Head of caudate nucleus (tissue), 42 donors: ENCODE measurements around the gene PDZD2.

Source experiments
- DNase-seq, 42 donors: peaks; one replicate each; pipeline versions ENCODE4 v3.0.0 to v3.0.0-alpha.2; 2020 to 2021; ENCODE audit warnings: mixed read lengths in 7 of 42
- intact Hi-C: fragments of 100-400 bp; cut with DNase I; formaldehyde crosslinking; loops from one replicate; pipeline ENCODE4 v1.15.0; 2022

The PDZD2 gene

DNA sequence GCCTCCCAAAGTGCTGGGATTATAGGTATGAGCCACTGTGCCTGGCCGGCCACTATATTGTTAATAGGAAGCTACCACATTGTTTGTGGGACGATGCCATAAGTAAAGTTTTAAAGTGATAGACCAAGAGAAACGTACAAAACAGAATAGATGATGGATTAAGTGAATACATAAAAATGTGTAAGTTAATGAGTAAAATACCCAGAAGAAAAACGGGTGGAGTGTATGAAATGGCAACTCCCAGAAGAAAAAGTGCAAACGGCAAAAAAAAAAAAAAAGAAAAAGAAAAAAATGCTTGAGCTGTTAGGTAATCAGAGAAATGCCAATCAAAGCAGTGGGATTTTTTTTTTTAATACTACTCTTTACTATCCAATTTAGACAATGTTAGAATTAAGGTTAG lies 246.0 kb downstream of the PDZD2 start:
- intact Hi-C loops: no loop called here
- DNase-seq: no peak

DNA sequence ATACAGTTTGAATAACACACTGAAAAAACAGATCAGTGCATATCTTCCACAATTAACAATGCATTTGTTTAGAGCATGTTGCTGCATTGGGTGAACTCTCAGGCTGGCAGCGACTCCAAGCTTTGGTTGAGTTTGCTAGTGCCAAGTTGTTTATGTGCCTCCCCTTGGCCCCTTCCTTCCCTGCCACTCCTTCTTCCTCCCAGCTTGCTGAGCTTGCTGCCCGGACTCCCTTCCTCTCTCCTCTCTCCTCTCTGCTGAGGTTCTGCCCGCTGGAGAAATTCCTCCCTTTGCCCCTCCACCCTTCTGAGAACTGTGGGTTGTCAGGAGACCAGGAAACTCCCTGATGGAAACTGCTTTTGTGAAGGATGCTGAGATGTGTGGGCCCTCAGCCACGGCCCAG lies 247.3 kb downstream of the PDZD2 start:
- intact Hi-C loops: no loop called here
- peak in 36 of 42 donors; percentile 12 to 83 (median 49) for DNase-seq

DNA sequence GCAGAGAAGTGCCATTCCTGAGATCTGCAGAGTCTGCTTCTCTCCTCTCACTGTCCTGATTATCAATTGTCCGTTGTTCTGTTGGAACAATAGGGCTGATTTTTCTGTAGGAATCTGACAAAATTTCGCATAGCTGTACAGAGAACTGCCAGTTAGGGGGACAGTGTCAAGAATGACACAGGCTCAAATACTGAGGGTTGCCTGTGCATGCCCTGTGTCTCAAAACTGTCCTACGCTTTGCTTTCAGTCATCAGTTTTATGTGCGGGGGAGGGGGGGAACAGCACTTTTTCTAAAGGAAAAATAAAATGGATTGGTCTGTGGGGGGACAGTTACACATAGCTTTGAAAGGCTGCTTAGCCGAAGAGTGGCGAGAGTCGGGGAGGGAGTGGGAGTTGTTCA lies 248.6 kb downstream of the PDZD2 start:
- intact Hi-C loops: no loop called here
- peak in 34 of 42 donors; percentile 27 to 86 (median 56) for DNase-seq

DNA sequence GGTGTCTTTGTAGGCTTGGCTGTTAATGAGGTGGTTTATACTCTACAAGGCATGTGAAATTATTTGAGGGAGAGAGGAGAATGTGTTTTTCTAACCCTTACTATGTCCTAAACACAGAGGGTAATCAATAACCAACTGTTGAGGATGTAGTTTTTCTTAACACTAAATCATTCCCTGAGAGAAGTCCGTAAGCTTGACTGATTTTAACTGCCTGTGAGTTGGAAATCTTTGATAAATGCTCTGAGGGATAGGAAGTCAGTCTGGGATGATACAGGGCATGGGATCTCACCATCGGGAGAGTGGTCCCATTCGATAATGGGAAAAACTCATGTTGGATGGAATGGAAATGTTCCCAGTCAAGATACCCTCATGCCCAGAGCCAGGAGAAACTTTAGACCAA lies 249.6 kb downstream of the PDZD2 start:
- intact Hi-C loops: no loop called here
- DNase-seq: no peak

DNA sequence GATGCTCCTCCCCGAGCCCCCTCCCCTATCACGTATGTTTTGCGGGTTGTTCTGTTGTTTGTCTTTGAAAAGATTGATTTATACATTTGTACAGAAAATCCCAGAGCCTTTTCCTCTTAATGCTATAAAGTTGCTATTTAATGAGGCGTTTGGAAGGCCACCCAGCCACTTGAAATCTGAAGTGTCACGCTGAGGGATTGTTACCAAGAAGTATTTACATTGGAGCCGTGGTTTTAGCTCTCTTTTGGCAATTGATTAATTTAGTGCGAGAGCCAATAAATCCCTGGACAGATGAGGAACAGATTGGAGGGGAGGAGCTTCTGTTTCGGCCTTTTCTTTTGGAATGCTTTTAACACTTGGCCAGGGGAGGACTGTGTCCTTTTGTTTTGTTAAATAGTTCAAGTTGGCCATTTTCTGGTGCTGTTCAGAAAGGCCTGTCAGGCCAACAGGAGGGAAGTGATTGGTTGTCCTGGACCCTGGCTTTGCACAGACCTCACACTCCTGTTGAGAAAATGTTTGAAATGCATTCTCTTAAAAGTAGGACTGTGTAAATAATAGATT lies 250.2 kb downstream of the PDZD2 start:
- DNase-seq: no peak
- intact Hi-C loops: no loop called here

DNA sequence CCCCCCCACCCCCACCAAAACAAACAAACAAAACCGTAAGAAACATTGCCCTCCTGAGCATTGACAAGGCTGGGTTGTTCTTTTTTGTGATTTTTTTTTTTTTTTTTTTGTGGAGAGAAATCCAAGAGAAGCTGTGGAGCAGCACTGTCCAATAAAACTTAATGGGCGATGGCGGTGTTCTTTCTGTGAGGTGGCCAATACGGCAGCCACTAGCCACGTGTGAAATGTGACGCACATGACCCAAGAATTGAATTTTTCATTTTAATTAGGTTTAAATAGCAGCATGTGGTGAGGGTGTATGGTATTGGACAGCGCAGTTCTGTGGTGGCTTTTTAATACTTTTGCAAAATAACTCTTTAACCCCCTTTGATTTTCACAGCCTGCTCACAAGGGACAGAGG lies 251.1 kb downstream of the PDZD2 start:
- intact Hi-C loops: no loop called here
- no peak for DNase-seq

DNA sequence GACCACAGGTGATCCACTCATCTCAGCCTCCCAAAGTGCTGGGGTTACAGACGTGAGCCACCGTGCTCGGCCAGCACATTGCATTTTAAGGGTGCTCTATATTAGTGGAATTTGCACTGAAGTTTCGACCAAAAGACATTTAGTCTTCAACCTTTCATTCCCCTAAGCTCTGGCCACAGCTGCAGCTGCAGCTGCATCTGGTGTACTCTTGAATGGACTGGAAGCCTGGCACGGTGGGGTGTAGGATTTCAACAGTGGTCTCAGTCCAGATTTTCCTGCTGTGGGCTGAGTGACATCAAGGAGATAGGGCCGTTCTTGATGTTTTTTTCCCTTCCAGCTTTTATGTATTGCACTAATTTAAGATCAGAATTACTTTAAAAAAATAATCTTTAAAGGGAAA lies 255.2 kb downstream of the PDZD2 start:
- intact Hi-C loops: no loop called here
- DNase-seq: peak in 29 of 42 donors; percentile 20 to 83 (median 44)

DNA sequence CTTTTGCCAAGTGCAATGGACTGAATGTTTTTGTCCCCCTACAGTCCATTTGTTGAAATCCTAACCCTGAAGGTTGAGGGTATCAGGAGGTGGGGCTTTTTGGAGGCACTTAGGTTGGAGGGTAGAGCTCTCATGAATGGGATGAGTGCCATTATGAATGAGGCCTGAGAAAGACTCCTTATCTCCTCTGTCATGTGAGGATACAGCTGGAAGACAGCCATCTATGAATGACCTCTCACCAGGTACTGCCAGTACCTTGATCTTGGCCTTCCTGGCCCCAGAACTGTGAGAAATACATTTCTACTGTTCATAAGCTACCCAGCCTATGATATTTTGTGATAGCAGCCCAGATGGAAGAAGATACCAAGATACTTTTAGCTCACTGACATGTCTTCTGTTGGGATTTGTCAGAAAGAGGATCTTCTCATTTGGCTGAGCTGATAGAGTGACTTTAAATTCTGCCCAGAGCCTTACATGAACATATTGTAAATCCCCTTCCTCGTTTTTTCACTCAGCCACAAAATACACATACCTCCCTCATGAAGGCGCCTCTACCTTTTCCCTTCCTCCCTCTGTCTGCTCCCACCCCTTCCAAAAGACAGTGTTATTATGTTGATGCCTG lies 256.4 kb downstream of the PDZD2 start:
- intact Hi-C loops: no loop called here
- DNase-seq: no peak

DNA sequence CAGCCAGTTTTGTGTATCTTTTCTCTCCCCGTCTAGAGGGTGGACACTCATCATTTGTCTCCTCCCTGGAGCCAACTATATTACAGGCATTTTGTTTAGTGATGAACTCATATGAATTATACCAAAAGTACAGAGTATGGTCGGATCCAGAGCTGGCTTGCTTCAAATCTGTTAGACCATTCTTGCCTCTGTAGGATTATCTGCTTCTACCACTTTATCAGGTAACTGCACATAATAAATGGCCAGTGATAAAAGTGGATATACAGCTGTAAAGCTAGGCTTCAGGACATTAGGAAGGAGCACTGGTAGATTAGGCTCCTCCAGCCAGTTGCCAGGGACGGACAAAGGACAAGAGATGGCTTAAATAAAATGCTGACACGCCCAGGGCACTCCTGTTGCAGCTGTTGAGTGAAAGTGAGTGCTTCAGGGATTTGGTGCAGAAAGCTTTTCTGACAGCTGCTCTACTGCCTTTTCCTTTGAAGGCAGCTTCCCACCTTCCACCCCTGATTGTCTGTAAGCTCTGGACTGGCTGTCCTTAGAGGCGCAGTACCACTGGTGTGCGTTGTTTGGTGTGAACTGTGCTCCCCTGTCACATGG lies 259.2 kb downstream of the PDZD2 start:
- intact Hi-C loops: no loop called here
- no peak for DNase-seq

DNA sequence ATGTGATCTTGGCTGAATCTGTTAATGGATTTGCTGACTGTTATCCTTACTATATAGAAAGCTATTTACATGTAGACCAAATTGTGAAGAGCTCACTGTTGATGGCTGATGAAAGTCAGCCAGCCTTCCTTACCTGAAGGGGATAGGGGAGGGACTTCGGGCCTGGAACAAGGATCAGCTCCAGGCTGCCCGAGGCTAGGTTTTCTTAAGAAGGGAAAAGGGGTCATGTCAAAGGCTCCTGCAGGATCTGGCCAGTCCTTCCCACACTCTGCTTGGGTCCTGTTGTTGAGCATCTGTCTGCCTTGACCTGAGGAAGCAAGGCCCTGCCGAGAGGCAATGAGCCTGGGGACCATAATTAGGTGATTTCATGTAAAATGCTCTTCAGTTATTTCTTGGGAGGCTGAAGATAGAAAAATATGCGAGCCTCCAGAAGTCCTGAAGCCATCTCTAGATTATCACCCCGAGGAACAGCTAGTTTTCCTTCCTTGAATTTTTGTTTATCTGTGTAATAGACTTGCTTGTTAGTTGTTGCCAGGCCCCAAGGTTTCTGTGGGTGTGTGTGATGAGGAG lies 261.4 kb downstream of the PDZD2 start:
- intact Hi-C loops: no loop called here
- no peak for DNase-seq

DNA sequence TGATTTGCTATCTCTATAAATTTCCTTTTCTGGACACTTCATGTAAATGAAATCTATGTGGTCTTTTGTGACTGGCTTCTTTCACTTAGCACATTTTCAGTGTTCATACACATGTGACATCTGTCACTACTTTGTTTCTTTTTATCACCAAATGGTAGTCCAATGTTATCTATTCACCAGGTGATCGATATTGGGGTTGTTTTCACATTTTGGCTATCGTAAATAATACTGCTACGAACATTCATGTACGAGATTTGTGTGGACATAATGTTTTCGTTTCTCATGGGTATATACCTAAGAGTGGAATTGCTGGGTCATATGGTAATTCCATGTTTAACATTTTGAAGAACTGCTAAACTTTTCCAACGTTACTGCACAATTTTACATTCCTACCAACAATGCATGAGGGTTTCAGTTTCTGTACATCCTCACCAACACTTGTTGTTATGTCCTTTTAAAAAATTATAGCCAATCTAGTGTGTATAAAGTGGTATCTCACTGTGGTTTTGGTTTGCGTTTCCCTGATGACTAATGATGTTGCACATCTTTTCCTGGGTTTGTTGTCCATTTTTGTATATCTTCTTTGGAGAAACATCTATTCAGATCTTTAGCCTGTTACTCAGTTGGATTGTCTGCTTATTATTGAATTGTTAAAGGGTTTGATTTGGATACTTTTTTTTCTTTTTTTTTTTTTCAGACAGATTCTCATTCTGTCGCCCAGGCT lies 263.0 kb downstream of the PDZD2 start:
- intact Hi-C loops: no loop called here

DNA sequence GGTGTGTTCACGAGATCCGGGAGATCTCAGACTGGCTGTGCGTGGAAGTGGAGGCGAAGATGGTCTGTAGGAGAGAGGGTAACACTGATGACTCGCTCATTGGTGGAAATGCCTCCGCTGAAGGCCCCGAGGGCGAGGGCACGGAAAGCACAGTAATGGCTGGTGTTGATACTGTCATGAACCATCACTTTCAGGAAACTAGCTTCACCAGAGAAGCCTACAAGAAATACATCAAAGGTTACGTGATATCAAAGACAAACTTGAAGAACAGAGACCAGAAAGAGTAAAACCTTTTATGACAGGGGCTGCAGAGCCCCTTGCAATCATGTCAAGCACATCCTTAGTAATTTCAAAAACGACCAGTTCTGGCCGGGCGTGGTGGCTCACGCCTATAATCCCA lies 269.5 kb downstream of the PDZD2 start:
- intact Hi-C loops: no loop called here
- no peak for DNase-seq

More for the DNA sequence above, 263.0 kb downstream of the PDZD2 start:
- no peak for DNase-seq

DNA sequence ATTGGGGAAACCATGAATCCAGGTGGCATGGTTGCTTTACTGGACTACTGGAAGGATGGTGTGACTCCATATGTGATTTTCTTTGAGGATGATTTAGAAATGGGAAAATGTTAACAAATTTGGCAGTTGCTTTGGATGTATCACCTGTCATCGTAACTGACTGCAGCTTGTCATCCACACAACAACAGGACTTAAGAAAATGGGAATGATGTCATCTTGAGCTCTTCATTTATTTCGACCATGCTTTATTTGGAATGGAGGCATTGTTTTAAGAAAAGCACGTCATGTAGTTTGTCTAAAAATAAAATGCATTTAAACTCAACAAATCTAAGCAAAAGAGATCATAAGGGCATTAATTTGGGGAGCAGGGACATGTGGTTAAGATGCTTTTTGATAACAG lies 270.1 kb downstream of the PDZD2 start:
- intact Hi-C loops: no loop called here
- DNase-seq: no peak

DNA sequence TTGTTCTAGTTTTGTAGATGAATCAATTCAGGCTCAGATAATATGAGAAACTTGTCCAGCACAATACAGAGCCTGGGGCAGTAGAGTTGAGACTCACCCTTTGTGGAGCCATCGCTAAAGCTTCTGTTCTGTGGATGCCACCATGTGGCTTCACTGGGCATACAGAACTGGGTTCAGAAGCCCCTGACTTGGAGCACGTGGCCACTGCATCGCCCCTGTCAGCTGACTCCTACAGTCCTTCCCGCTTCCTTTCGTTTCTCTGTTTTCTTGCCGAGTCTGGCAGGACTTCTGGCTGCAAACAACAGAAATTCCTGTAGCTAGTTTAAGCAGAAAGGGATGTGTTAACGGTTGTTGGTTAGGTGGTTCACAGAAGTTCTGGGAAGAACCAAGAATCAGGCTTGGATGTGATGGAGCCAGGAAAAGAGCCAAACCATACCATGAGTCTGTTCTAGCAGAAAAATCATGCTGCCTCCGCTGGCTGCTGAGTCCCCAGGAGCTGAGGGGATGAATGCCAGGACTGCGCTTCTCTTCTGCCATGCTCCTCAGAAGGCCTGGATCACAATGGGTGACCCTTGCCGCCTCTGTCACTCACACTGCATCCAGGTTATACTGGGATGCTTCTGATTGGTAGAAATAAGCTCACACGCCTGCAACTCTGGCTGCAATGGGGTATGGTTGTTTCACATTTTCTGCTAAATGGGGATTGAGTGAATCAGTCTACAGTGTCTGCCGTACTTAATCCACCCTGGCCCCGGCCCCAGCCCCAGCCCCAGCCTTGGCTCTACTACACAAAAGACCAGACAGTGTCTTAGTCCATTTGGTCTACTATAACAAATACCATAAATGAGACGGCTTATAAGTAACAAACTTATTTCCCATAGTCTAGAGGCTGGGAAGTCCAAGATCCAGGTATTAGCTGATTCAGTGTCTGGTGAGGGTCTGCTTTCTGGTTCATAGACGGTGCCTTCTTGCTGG lies 272.6 kb downstream of the PDZD2 start:
- DNase-seq: peak; percentile 44 to 94 (median 82)
- intact Hi-C loops: loop anchor here (2.0 to 10.0 kb wide), 2 partner anchors 57 to 163 kb away; no protein-coding TSS in a partner anchor

DNA sequence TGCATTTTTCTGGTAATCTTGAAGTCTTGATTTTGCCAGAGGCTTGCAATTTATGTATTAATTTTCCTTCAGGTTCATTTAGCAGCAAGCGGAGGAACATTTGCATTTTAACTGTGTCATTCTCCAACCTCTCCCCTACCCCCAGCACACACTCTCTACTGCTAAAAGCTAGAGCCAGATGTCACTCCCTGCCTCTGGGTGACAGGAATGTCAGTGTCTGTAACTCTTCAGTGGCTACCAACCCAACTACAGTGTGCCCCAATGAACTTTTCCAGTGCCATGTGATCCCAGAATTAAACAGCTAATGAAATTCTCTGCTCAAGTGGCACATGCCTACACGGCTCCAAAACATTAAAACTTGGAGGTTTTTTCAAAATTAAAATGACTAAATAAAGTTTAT lies 274.9 kb downstream of the PDZD2 start:
- DNase-seq: no peak
- intact Hi-C loops: loop anchor here (10.0 kb wide), 1 partner anchor 161 kb away; no protein-coding TSS in a partner anchor

DNA sequence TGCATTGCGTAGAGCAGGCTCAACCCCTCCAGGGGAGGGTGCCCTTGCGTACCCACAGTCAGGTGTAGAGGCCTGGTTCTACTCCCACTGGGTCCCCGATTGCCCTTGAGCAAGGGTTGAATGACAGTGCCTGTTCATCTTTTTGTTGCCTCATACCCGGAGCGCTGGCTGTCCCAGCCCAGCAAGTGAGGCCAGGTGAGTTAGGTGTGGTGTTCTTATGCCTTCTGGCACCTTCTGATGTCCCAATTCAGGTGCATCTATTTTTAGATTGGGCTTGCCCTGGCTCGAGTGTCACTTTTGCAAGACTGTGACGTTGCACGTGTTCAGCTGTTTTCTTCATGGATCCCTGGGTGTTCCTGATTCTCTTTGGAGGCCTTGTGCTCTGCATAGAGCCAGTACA lies 277.4 kb downstream of the PDZD2 start:
- no peak for DNase-seq
- intact Hi-C loops: loop anchor here (5.0 to 10.0 kb wide), 2 partner anchors 89 to 158 kb away; no protein-coding TSS in a partner anchor

DNA sequence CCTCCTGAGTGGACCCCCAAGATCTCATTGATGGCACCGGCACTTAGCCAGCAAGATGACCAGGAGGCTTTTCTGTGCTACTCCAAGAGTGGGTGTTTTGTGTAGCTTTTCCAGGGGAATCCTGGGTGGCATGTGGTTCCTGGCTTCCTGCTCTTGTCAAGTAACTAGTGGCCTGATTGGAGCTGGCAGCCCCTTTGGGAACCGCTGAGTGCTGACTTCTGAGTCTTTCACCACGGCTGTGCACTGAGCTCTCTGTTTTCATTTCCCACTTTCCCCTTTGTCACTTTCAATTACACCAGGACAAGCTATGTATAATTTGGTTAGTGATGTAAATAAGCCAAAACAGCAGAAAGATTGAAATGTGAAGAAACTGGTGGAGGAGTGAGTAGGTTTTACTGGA lies 279.8 kb downstream of the PDZD2 start:
- peak in 7 of 42 donors; percentile 11 to 58 (median 17) for DNase-seq
- intact Hi-C loops: loop anchor here (5.0 to 10.0 kb wide), 2 partner anchors 91 to 156 kb away; no protein-coding TSS in a partner anchor

DNA sequence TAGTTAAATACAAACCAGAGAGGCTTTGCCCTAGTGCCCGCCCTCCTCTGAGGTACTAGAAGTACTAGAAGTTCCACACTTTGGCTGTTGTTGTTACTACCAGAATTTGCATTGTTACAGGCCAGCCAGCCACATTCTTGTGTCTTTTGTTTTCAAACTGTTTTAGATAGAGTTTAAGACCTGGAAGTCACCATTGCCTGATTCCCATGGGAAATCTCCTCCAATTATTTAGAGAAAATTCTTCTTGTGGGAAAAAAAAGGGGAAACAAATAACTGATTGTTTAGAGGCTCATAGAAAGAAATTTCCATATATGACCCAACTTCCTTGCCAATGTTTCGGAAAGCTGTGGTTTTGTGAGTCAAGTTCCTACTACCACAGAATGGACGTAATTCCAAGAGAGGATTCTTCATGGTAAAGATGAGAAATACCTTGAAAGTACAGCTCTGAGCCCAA lies 282.9 kb downstream of the PDZD2 start:
- intact Hi-C loops: loop anchor here (10.0 kb wide), 1 partner anchor 103 kb away; no protein-coding TSS in a partner anchor
- DNase-seq: no peak
